Measurements from ENCODE around the gene KLHL7. TPM values are rescaled to one million over a fixed set of nuclear protein-coding genes. Genes with fewer than 3 reads are reported as not detected.

KLHL7 gene
- polyA plus RNA-seq, 1 donor from 2014 or later: 198 TPM

GRCh38 chr7:23226844-23227450 lies 121.4 kb downstream of the KLHL7 start:
- TF ChIP-seq RAD21 (conservative IDR thresholded peaks at IDR 0.05) (no peak), MXI1 (conservative IDR thresholded peaks at IDR 0.05; ENCODE audit: poor library complexity, severe bottlenecking) (no peak), EZH2 (IDR thresholded peaks at IDR 0.05; ENCODE audit: borderline replicate concordance, insufficient read depth, low read length, poor library complexity, severe bottlenecking) (no peak), EP300 (conservative IDR thresholded peaks at IDR 0.05; ENCODE audit: poor library complexity, severe bottlenecking) (no peak), POLR2AphosphoS5 (IDR thresholded peaks at IDR 0.05) (no peak), TAF1 (IDR thresholded peaks at IDR 0.05; ENCODE audit: low read depth) (no peak), SMC3 (conservative IDR thresholded peaks at IDR 0.05; ENCODE audit: poor library complexity) (no peak)
- TF ChIP-seq, protein P1, sequence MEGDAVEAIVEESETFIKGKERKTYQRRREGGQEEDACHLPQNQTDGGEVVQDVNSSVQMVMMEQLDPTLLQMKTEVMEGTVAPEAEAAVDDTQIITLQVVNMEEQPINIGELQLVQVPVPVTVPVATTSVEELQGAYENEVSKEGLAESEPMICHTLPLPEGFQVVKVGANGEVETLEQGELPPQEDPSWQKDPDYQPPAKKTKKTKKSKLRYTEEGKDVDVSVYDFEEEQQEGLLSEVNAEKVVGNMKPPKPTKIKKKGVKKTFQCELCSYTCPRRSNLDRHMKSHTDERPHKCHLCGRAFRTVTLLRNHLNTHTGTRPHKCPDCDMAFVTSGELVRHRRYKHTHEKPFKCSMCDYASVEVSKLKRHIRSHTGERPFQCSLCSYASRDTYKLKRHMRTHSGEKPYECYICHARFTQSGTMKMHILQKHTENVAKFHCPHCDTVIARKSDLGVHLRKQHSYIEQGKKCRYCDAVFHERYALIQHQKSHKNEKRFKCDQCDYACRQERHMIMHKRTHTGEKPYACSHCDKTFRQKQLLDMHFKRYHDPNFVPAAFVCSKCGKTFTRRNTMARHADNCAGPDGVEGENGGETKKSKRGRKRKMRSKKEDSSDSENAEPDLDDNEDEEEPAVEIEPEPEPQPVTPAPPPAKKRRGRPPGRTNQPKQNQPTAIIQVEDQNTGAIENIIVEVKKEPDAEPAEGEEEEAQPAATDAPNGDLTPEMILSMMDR (IDR thresholded peaks at IDR 0.05; ENCODE audit: poor library complexity, severe bottlenecking): no peak
- TF ChIP-seq, protein P2, sequence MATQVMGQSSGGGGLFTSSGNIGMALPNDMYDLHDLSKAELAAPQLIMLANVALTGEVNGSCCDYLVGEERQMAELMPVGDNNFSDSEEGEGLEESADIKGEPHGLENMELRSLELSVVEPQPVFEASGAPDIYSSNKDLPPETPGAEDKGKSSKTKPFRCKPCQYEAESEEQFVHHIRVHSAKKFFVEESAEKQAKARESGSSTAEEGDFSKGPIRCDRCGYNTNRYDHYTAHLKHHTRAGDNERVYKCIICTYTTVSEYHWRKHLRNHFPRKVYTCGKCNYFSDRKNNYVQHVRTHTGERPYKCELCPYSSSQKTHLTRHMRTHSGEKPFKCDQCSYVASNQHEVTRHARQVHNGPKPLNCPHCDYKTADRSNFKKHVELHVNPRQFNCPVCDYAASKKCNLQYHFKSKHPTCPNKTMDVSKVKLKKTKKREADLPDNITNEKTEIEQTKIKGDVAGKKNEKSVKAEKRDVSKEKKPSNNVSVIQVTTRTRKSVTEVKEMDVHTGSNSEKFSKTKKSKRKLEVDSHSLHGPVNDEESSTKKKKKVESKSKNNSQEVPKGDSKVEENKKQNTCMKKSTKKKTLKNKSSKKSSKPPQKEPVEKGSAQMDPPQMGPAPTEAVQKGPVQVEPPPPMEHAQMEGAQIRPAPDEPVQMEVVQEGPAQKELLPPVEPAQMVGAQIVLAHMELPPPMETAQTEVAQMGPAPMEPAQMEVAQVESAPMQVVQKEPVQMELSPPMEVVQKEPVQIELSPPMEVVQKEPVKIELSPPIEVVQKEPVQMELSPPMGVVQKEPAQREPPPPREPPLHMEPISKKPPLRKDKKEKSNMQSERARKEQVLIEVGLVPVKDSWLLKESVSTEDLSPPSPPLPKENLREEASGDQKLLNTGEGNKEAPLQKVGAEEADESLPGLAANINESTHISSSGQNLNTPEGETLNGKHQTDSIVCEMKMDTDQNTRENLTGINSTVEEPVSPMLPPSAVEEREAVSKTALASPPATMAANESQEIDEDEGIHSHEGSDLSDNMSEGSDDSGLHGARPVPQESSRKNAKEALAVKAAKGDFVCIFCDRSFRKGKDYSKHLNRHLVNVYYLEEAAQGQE (IDR thresholded peaks at IDR 0.05; ENCODE audit: borderline replicate concordance): no peak
- Histone ChIP-seq H3K4me2 (ENCODE audit: low read length) (no peak overlapping the region), H3K9ac (ENCODE audit: low read length) (no peak overlapping the region), H3K9me2 (ENCODE audit: insufficient read depth, low read length) (no peaks in the 10 kb centered on the region), H3K4me3 (ENCODE audit: low read length) (no peak overlapping the region), H2AFZ (ENCODE audit: low read depth, low read length) (no peak overlapping the region), H3K79me2 (replicated peaks; ENCODE audit: insufficient read depth, low read length) (no peaks in the 10 kb centered on the region), H3K27ac (ENCODE audit: low read length) (no peak overlapping the region), H3F3A (ENCODE audit: insufficient read depth, low read length, poor library complexity, severe bottlenecking) (no peaks in the 10 kb centered on the region), H3K9me3 (ENCODE audit: low read length) (no peaks in the 10 kb centered on the region), H4K20me1 (ENCODE audit: insufficient read depth) (no peaks in the 10 kb centered on the region), H3K27me3 (ENCODE audit: insufficient read depth, low read depth, low read length) (no peaks in the 10 kb centered on the region), H3K36me3 (ENCODE audit: insufficient read depth, low read length) (no peaks in the 10 kb centered on the region)

Other genes starting within 250 kb of the KLHL7 start
- gene HYCC1, start 91.7 kb upstream of the KLHL7 start, polyA plus RNA-seq: 12.3 and 12.9 TPM in 2 replicates
- 106 and 109 TPM in 2 replicates for gene NUP42, start 76.3 kb downstream of the KLHL7 start, polyA plus RNA-seq
- not detected in 2 replicates for gene GPNMB, start 141.0 kb downstream of the KLHL7 start, polyA plus RNA-seq
- 77.8 and 83.0 TPM in 2 replicates for gene MALSU1, start 193.6 kb downstream of the KLHL7 start, polyA plus RNA-seq

Measured in neural cell (in vitro differentiated cells).